LNCaP clone FGC (cell line): Measurements from ENCODE around the gene PTPN5.

ENCODE experiments used
- DNase-seq: peaks from one replicate; pipeline ENCODE4 v3.0.0-alpha.2; 2011; ENCODE audit warnings: low read depth
- H3K4me3 ChIP-seq: 2 replicates; pipeline ENCODE4 v1.5.1; 2011; ENCODE audit warnings: mild to moderate bottlenecking, low read depth, low read length, control low read depth
- CTCF ChIP-seq: IDR thresholded peaks from 2 replicates; pipeline ENCODE4 v1.5.1; 2012; ENCODE audit warnings: mild to moderate bottlenecking; ENCODE audit not compliant: control insufficient read depth, insufficient read depth; ENCODE audit errors: extremely low read depth

Gene PTPN5

GRCh38 chr11:18731441-18731840 is 60.2 kb downstream of the PTPN5 start:
- no peak for DNase-seq
- no peak for TF ChIP-seq CTCF
- H3K4me3 ChIP-seq = no peak overlapping the region

- DNase-seq = no peak
- H3K4me3 ChIP-seq = no peak overlapping the region
- TF ChIP-seq CTCF = no peak
Observed at GRCh38 chr11:18730020-18730419, 61.6 kb downstream of the PTPN5 start.

- TF ChIP-seq CTCF = no peak
- DNase-seq = no peak
Observed at GRCh38 chr11:18729426-18729825, 62.2 kb downstream of the PTPN5 start.

GRCh38 chr11:18728658-18729057 is 62.9 kb downstream of the PTPN5 start:
- no peak for DNase-seq
- TF ChIP-seq CTCF = no peak
- no peak overlapping the region for H3K4me3 ChIP-seq

More at GRCh38 chr11:18729426-18729825, 62.2 kb downstream of the PTPN5 start:
- H3K4me3 ChIP-seq = no peak overlapping the region

- no peak overlapping the region for H3K4me3 ChIP-seq
- no peak for DNase-seq
- TF ChIP-seq CTCF = peak; percentile 80
Observed at GRCh38 chr11:18727479-18728236, 63.9 kb downstream of the PTPN5 start.

- no peak for DNase-seq
- no peak within 1 kb of the TSS for H3K4me3 ChIP-seq
- no peak for TF ChIP-seq CTCF
Observed at GRCh38 chr11:18726040-18726439, 65.6 kb downstream of the PTPN5 start, which contains the start of gene IGSF22. Gene IGSF22, minus strand, starts transcription at chr11:18726188. Its CDS starts 1,952 bp downstream, at chr11:18724236.

- no peak for TF ChIP-seq CTCF
- H3K4me3 ChIP-seq = no peak overlapping the region
- DNase-seq = no peak
Observed at GRCh38 chr11:18723991-18724390, 67.6 kb downstream of the PTPN5 start.
